Tibial artery (tissue), 4 donors: ENCODE results near the gene ZC3H7B.

Source experiments
- DNase-seq, 2 donors: peaks; one replicate each; pipeline ENCODE4 v3.0.0-alpha.2; 2019
- H3K27ac ChIP-seq, 2 donors: fragments of 200-600 bp; sonication (generic) in 1 of 2; 1 replicate in 1 of 2; 2 replicates in 1 of 2; pipeline ENCODE4 v1.5.1; 2018 to 2019; ENCODE audit warnings: mild to moderate bottlenecking in 1 of 2
- H3K27me3 ChIP-seq, 2 donors: fragments of 200-600 bp; sonication (generic) in 1 of 2; one replicate each; pipeline versions ENCODE4 v1.5.1 to v1.6.0; 2016 to 2019
- H3K36me3 ChIP-seq, 3 donors: fragments of 200-600 bp; sonication (generic) in 2 of 3; one replicate each; pipeline ENCODE4 v1.5.1; 2016 to 2019; ENCODE audit warnings: mild to moderate bottlenecking in 2 of 3
- H3K4me1 ChIP-seq, 4 donors: fragments of 200-600 bp; sonication (generic) in 2 of 4; 1 replicate in 3 of 4; 2 replicates in 1 of 4; pipeline ENCODE4 v1.5.1; 2016 to 2019
- H3K4me3 ChIP-seq, 2 donors: fragments of 200-600 bp; sonication (generic) in 1 of 2; 1 replicate in 1 of 2; 2 replicates in 1 of 2; pipeline ENCODE4 v1.5.1; 2018 to 2019; ENCODE audit warnings: mild to moderate bottlenecking in 2 of 2
- H3K9me3 ChIP-seq, 3 donors: fragments of 200-600 bp; sonication (generic) in 1 of 3; one replicate each; pipeline ENCODE4 v1.5.1; 2016 to 2019
- intact Hi-C: fragments of 100-400 bp; cut with DNase I; formaldehyde crosslinking; loops from one replicate; pipeline ENCODE4 v1.15.0; 2023; ENCODE audit warnings: low total_unique reads
- TF ChIP-seq, protein P1 (sequence below), 2 experiments: fragments of 200-600 bp in 1 of 2; fragments of 450-650 bp in 1 of 2; IDR thresholded peaks; one replicate each; pipeline ENCODE4 v1.5.1; 2017 to 2019; ENCODE audit warnings: antibody characterized with exemption in 2 of 2, mild to moderate bottlenecking in 1 of 2, moderate library complexity in 1 of 2

The ZC3H7B gene

DNA sequence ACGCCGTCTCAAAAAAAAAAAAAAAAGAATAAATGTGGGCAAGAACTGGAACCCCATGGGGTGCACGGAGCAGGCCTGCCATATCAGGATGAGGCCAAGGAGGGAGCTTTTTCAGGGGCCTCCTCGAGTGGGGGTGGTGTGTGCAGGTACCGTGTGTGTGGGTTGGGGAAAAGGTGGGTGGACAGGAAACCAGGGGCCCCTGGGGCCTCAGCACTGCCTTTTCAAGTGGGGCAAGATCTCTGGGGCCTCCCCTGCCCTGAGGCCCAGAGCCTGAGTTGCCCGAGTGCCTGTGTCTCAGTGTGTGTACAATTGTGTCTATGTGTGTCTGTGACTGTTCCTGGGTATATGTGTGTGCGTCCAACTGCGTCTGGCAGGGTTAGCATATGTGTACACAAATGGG is 104.3 kb downstream of the ZC3H7B start:
- peak overlapping the region in 1 of 2 donors; percentile 31 for H3K27ac ChIP-seq
- TF ChIP-seq, protein P1, sequence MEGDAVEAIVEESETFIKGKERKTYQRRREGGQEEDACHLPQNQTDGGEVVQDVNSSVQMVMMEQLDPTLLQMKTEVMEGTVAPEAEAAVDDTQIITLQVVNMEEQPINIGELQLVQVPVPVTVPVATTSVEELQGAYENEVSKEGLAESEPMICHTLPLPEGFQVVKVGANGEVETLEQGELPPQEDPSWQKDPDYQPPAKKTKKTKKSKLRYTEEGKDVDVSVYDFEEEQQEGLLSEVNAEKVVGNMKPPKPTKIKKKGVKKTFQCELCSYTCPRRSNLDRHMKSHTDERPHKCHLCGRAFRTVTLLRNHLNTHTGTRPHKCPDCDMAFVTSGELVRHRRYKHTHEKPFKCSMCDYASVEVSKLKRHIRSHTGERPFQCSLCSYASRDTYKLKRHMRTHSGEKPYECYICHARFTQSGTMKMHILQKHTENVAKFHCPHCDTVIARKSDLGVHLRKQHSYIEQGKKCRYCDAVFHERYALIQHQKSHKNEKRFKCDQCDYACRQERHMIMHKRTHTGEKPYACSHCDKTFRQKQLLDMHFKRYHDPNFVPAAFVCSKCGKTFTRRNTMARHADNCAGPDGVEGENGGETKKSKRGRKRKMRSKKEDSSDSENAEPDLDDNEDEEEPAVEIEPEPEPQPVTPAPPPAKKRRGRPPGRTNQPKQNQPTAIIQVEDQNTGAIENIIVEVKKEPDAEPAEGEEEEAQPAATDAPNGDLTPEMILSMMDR (IDR thresholded peaks at IDR 0.05): no peak
- DNase-seq: no peak
- intact Hi-C loops: no loop called here
- H3K36me3 ChIP-seq: no peaks in the 10 kb centered on the region
- no peaks in the 10 kb centered on the region for H3K27me3 ChIP-seq
- H3K9me3 ChIP-seq: no peaks in the 10 kb centered on the region
- no peak overlapping the region for H3K4me3 ChIP-seq
- peaks cover 5 to 55% (median 35%) of the 10 kb centered on the region in 4 donors for H3K4me1 ChIP-seq

DNA sequence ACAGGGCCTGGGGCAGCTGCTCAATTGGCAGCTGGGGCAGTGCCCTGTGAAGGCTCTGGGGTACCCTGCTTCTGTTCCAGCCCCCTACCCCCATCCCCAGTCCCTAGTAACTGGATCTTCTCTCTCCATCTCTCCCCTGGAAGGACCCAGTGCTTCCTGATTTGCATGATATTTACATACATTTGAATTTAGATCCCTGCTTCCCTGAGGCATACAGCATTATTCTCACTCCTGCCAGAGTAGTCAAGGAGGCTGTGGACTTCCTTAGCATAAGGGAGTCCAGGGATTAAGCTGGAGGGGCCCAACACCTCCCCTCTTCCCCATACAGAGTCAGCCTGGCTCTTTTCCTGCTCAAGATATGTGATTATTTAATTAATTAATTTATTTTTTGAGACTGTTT is 105.1 kb downstream of the ZC3H7B start:
- Histone ChIP-seq H3K36me3 (no peaks in the 10 kb centered on the region), H3K27ac (peak overlapping the region in 1 of 2 donors; percentile 100), H3K4me1 (peaks cover 12 to 63% (median 43%) of the 10 kb centered on the region in 4 donors), H3K4me3 (no peak overlapping the region), H3K27me3 (no peaks in the 10 kb centered on the region), H3K9me3 (no peaks in the 10 kb centered on the region)
- DNase-seq: no peak
- TF ChIP-seq, protein P1 (IDR thresholded peaks at IDR 0.05): no peak
- intact Hi-C loops: no loop called here

DNA sequence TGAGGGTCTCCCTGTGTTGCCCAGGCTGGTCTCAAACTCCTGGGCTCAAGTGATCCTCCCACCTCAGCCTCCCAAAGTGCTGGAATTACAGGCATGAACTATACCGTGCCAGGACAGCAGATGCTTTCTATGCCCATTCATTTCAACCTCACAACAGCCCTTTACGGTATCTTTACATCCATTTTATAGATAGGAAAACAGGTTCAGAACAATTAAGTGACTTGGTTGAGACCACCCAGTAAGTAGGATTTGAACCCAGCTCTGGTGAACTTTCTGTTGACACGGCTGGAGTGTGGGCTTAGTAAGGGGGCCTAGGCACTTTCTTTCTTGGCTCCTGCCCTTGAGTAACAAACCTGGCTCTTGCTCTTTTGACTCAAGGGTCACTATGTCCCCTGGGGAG is 106.1 kb downstream of the ZC3H7B start:
- Histone ChIP-seq H3K27me3 (no peaks in the 10 kb centered on the region), H3K36me3 (no peaks in the 10 kb centered on the region), H3K4me3 (no peak overlapping the region), H3K27ac (peak overlapping the region; percentile 41 to 100), H3K9me3 (no peaks in the 10 kb centered on the region), H3K4me1 (peaks cover 13 to 64% (median 42%) of the 10 kb centered on the region in 4 donors)
- intact Hi-C loops: no loop called here
- TF ChIP-seq, protein P1 (IDR thresholded peaks at IDR 0.05): no peak
- no peak for DNase-seq

DNA sequence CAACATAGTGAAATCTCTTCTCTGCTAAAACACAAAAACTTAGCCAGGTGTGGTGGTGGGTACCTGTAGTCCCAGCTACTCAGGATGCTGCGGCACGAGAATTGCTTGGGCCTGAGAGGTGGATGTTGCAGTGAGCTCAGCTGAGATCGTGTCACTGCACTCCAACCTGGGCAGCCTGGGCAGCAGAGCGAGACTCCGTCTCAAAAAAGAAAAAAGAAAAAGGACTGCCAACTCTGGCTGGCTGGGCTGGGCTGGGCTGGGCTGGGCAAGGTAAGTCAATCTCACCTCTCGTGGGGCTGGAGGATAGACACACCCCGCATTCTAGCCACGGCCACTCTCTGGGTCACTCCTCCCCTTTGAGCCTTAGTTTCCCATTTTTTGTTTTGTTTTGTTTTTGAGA is 107.3 kb downstream of the ZC3H7B start:
- TF ChIP-seq, protein P1 (IDR thresholded peaks at IDR 0.05): no peak
- no peaks in the 10 kb centered on the region for H3K27me3 ChIP-seq
- no peaks in the 10 kb centered on the region for H3K9me3 ChIP-seq
- peaks cover 13 to 61% (median 43%) of the 10 kb centered on the region in 4 donors for H3K4me1 ChIP-seq
- no peak overlapping the region for H3K4me3 ChIP-seq
- intact Hi-C loops: no loop called here
- H3K27ac ChIP-seq: peak overlapping the region; percentile 99 to 100
- no peak for DNase-seq
- H3K36me3 ChIP-seq: no peaks in the 10 kb centered on the region
